Left ventricle myocardium inferior (tissue), 1 donor: Measurements from ENCODE around the gene COL4A2. TPM values are rescaled to one million over a fixed set of nuclear protein-coding genes. Genes with fewer than 3 reads are reported as not detected.

Experiments used
- DNase-seq: peaks from one replicate; pipeline ENCODE4 v3.0.0-alpha.2; 2020
- H3K27ac ChIP-seq: fragments of 200-600 bp; replicated peaks from 2 replicates; pipeline ENCODE4 v1.8.0; 2021
- H3K27me3 ChIP-seq: fragments of 200-600 bp; 2 replicates; pipeline ENCODE4 v1.8.0; 2021; ENCODE audit warnings: low read depth
- H3K36me3 ChIP-seq: fragments of 200-600 bp; 2 replicates; pipeline ENCODE4 v1.8.0; 2021
- H3K4me1 ChIP-seq: fragments of 200-600 bp; 2 replicates; pipeline ENCODE4 v1.8.0; 2021
- H3K4me3 ChIP-seq: fragments of 200-600 bp; 2 replicates; pipeline ENCODE4 v1.8.0; 2021; ENCODE audit warnings: mild to moderate bottlenecking, moderate library complexity
- H3K9me3 ChIP-seq: fragments of 200-600 bp; replicated peaks from 2 replicates; pipeline ENCODE4 v1.8.0; 2021
- intact Hi-C: fragments of 100-400 bp; cut with micrococcal nuclease; formaldehyde crosslinking; loops from one replicate; pipeline ENCODE4 v1.11.0; 2022
- total RNA-seq: library from RNA; stranded (reverse); fragmentation: NEBNext Ultra II Directional; extraction: Animal tissue kit (Norgen Biotek cat#: 25700); gene quantifications from one replicate; pipeline ENCODE4 v1.2.1, GENCODE V29; 2021
- TF ChIP-seq, protein P1 (sequence below): fragments of 200-600 bp; IDR thresholded peaks from 2 replicates; pipeline ENCODE4 v1.8.0; 2021; ENCODE audit warnings: antibody characterized with exemption, mild to moderate bottlenecking, borderline replicate concordance
- donor health status: DM: no; HTN: yes; CAD: no; lungs with severe emphysema.

Gene COL4A2
- total RNA-seq, 1 donor from 2014 or later: 117 TPM

DNA sequence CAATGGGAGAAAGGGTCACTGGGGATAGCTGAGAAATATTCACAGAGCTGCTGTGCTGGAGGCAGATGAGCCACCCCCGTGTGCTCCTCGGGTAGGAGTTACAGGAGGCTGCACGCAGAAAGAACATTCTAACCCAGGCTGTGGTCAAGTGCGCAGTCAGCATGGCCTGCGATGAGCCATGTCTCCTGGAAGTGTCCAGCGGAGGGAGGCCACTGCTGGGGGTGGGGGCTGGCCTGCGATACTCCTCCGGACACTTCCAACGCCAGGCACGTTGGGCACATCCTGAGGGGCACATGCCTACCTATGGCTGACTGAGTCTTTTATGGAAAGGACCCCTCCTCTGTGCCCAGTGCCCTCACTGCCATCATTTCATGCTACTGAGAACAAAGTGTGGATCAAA is 198.5 kb downstream of the COL4A2 start:
- TF ChIP-seq, protein P1, sequence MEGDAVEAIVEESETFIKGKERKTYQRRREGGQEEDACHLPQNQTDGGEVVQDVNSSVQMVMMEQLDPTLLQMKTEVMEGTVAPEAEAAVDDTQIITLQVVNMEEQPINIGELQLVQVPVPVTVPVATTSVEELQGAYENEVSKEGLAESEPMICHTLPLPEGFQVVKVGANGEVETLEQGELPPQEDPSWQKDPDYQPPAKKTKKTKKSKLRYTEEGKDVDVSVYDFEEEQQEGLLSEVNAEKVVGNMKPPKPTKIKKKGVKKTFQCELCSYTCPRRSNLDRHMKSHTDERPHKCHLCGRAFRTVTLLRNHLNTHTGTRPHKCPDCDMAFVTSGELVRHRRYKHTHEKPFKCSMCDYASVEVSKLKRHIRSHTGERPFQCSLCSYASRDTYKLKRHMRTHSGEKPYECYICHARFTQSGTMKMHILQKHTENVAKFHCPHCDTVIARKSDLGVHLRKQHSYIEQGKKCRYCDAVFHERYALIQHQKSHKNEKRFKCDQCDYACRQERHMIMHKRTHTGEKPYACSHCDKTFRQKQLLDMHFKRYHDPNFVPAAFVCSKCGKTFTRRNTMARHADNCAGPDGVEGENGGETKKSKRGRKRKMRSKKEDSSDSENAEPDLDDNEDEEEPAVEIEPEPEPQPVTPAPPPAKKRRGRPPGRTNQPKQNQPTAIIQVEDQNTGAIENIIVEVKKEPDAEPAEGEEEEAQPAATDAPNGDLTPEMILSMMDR: no peak
- intact Hi-C loops: no loop called here

DNA sequence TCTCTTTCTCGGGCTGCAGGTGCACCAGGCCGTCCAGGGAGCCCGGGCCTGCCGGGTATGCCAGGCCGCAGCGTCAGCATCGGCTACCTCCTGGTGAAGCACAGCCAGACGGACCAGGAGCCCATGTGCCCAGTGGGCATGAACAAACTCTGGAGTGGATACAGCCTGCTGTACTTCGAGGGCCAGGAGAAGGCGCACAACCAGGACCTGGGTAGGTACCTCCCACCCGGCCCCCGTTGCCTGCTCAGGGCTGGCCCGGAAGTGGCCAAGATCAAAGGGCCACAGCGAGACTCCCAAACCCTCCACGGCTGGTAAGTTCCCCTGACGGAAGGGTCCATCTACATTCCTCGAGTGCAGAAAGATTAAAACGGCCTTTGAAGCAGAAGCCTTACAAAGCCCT is 199.3 kb downstream of the COL4A2 start:
- H3K4me3 ChIP-seq: no peak overlapping the region

More for the DNA sequence above, 198.5 kb downstream of the COL4A2 start:
- peak overlapping the region; percentile 92 for H3K27ac ChIP-seq
- H3K36me3 ChIP-seq: peaks cover 85% of the 10 kb centered on the region
- no peaks in the 10 kb centered on the region for H3K27me3 ChIP-seq
- H3K9me3 ChIP-seq: no peaks in the 10 kb centered on the region
- H3K4me3 ChIP-seq: no peak overlapping the region
- no peak for DNase-seq
- peaks cover 58% of the 10 kb centered on the region for H3K4me1 ChIP-seq

DNA sequence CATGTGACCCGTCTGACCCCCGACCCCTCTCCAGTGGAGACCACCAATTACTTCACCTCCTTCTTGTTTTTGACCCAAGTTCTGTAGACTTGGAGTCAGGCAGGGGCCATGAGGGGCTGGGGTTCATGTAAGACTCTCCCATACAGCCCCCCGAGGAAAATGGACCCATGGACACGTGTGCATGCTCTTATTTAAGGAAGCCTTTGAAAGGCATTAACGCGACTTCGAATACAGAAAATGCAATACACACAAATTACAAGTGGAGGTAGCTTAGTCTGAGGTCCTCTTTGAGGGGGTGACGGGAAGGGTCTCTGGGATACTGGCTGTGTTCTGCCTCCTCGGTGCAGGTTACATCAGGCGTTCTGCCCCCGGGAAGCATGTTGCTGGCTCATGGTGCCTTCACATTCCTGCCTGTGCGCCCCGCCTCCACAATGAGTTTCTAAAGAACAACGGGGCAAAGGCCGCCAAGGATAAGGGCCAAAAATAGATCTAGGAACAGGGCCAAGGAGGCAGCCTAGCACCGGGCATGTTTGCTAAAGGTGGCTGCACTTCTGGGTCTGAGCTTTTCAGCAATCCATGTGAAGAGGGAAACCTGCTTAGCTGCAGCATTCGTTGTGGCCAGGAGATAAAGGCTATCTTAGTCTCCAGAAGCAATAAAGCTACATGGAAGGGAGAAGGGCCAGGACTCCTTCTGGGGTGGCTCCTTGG is 199.9 kb downstream of the COL4A2 start:
- no peaks in the 10 kb centered on the region for H3K9me3 ChIP-seq
- intact Hi-C loops: no loop called here
- no peaks in the 10 kb centered on the region for H3K27me3 ChIP-seq
- peaks cover 82% of the 10 kb centered on the region for H3K36me3 ChIP-seq
- TF ChIP-seq, protein P1: no peak
- DNase-seq: peak; percentile 78
- H3K4me1 ChIP-seq: peaks cover 60% of the 10 kb centered on the region
- peak overlapping the region; percentile 28 for H3K4me3 ChIP-seq
- H3K27ac ChIP-seq: peak overlapping the region; percentile 92

More for the DNA sequence above, 199.3 kb downstream of the COL4A2 start:
- peaks cover 60% of the 10 kb centered on the region for H3K4me1 ChIP-seq
- TF ChIP-seq, protein P1: no peak
- peak overlapping the region; percentile 92 for H3K27ac ChIP-seq
- no peak for DNase-seq
- peaks cover 82% of the 10 kb centered on the region for H3K36me3 ChIP-seq
- no peaks in the 10 kb centered on the region for H3K27me3 ChIP-seq
- intact Hi-C loops: no loop called here
- no peaks in the 10 kb centered on the region for H3K9me3 ChIP-seq

DNA sequence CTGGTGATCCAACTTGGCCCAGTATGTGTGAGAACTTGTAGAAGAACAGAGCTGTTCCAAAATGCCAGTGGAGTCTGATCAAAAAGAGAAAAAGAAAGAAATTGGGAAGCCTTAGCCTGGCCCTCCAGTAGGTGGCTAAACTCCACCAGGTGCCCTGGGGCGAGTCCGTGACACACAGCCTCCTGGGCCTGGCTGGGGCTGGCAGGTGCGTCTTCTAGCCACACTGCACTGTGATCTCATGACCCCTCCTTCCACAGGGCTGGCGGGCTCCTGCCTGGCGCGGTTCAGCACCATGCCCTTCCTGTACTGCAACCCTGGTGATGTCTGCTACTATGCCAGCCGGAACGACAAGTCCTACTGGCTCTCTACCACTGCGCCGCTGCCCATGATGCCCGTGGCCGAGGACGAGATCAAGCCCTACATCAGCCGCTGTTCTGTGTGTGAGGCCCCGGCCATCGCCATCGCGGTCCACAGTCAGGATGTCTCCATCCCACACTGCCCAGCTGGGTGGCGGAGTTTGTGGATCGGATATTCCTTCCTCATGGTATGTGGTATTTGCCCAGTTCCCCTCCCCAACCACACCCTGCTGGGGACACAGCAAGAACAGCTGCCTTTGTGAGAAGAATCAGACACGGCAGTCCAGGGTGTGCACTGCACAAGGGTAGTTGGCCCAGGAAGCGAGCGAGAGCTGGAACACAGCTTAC is 200.7 kb downstream of the COL4A2 start:
- H3K9me3 ChIP-seq: no peaks in the 10 kb centered on the region
- H3K27ac ChIP-seq: peak overlapping the region; percentile 92
- TF ChIP-seq, protein P1: peak; percentile 41
- intact Hi-C loops: no loop called here
- no peaks in the 10 kb centered on the region for H3K27me3 ChIP-seq
- H3K36me3 ChIP-seq: peaks cover 82% of the 10 kb centered on the region
- H3K4me3 ChIP-seq: peak overlapping the region; percentile 28
- peaks cover 58% of the 10 kb centered on the region for H3K4me1 ChIP-seq
- peak; percentile 63 for DNase-seq

DNA sequence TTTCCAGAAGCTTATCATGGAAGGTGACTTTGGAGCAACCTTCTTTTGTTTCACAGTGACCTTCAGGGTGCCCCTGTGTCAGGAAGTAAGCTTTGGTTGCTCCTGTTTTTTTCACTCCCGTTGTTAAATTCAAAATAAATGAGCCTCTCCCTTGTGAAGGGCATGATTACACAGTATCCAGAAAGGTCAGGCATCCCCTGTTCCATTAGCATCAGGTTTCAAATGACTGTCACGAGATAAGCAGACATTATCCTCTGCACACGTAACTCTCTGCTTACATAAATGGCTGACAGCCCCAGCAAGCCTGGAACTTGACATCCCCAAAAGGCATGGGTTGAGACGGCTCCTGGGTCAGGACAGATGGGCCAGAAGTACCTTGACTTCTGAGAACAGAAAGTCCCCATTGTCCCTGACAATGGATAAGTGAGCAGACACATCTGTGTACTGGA is 202.4 kb downstream of the COL4A2 start:
- no peak for DNase-seq
- no peaks in the 10 kb centered on the region for H3K27me3 ChIP-seq

More for the DNA sequence above, 202.4 kb downstream of the COL4A2 start:
- Histone ChIP-seq H3K9me3 (no peaks in the 10 kb centered on the region), H3K4me3 (no peak overlapping the region), H3K4me1 (peaks cover 46% of the 10 kb centered on the region), H3K27ac (peak overlapping the region; percentile 92), H3K36me3 (peaks cover 82% of the 10 kb centered on the region)
- TF ChIP-seq, protein P1: no peak
- intact Hi-C loops: no loop called here
